Calu3 (cell line): ENCODE data around the gene C16orf86. TPM values are rescaled to one million over a fixed set of nuclear protein-coding genes. Genes with fewer than 3 reads are reported as not detected.

Experiments
- BruUV-seq: library from RNA; stranded (reverse); fragments of 400-500 nt; replicated peaks from 2 replicates; lab custom pipeline; 2021; lab: Mats Ljungman, UMichigan
- CTCF ChIA-PET: fragments of 300-600 bp; sonication (Branson Sonifier 250); formaldehyde crosslinking; loops from one replicate; lab custom pipeline; 2022; ENCODE audit warnings: antibody characterized with exemption; lab: Charles Lee
- DNase-seq: peaks from one replicate; pipeline ENCODE4 v3.0.0; 2022
- H3K27ac Mint-ChIP-seq: one replicate; pipeline ENCODE4 v1.8.0; 2022; ENCODE audit warnings: mixed read lengths; ENCODE audit not compliant: unreplicated experiment
- H3K27me3 Mint-ChIP-seq: one replicate; pipeline ENCODE4 v1.8.0; 2022; ENCODE audit warnings: mixed read lengths; ENCODE audit not compliant: unreplicated experiment
- H3K36me3 Mint-ChIP-seq: one replicate; pipeline ENCODE4 v1.8.0; 2022; ENCODE audit warnings: mild to moderate bottlenecking, moderate library complexity, mixed read lengths; ENCODE audit not compliant: insufficient read depth, unreplicated experiment
- H3K4me1 Mint-ChIP-seq: one replicate; pipeline ENCODE4 v1.8.0; 2022; ENCODE audit warnings: mild to moderate bottlenecking, low read depth, mixed read lengths; ENCODE audit not compliant: unreplicated experiment
- H3K4me3 Mint-ChIP-seq: one replicate; pipeline ENCODE4 v1.8.0; 2022; ENCODE audit warnings: mild to moderate bottlenecking, low read depth, moderate library complexity, mixed read lengths; ENCODE audit not compliant: unreplicated experiment
- H3K9me3 Mint-ChIP-seq: one replicate; pipeline ENCODE4 v1.8.0; 2022; ENCODE audit warnings: low read depth, mixed read lengths; ENCODE audit not compliant: unreplicated experiment
- intact Hi-C: fragments of 100-400 bp; cut with micrococcal nuclease; formaldehyde crosslinking; loops from one replicate; pipeline ENCODE4 v1.10.0; 2022; ENCODE audit not compliant: unreplicated experiment
- total RNA-seq: library from RNA; stranded (reverse); gene quantifications from 2 replicates; pipeline ENCODE4 v1.2.3, GENCODE V29; 2022
- TF ChIP-seq, protein P1 (sequence below): fragments of 200-600 bp; IDR thresholded peaks from one replicate; pipeline ENCODE4 v1.8.0; 2022; ENCODE audit warnings: antibody characterized with exemption; ENCODE audit not compliant: unreplicated experiment

Gene C16orf86
- total RNA-seq, 1 experiment from 2014 or later, result 0.68 TPM

DNA sequence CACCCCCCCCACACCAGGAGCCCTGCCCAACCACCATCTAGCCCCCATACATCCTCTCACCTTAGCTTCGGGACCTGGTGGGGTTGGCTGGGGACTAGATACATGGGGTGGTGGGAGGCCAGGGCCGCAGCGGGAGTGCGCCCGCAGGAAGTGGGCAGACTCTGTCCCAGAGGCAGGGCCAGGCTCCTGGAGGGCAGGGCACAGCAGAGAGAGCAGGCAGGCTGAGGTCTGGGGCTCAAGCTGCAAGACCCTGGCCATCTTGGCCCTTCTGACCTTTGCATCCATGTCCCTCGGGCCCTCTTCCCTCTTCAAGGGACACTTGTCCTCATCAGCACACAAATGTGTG, 2.8 kb upstream of the C16orf86 start:
- Mint-ChIP-seq H3K36me3 (peaks cover 75% of the 10 kb centered on the region), H3K9me3 (no peaks in the 10 kb centered on the region), H3K4me3 (no peak overlapping the region), H3K27ac (no peak overlapping the region), H3K27me3 (no peaks in the 10 kb centered on the region), H3K4me1 (no peaks in the 10 kb centered on the region)
- intact Hi-C loops, result no loop called here
- no peak for DNase-seq
- TF ChIP-seq, protein P1, sequence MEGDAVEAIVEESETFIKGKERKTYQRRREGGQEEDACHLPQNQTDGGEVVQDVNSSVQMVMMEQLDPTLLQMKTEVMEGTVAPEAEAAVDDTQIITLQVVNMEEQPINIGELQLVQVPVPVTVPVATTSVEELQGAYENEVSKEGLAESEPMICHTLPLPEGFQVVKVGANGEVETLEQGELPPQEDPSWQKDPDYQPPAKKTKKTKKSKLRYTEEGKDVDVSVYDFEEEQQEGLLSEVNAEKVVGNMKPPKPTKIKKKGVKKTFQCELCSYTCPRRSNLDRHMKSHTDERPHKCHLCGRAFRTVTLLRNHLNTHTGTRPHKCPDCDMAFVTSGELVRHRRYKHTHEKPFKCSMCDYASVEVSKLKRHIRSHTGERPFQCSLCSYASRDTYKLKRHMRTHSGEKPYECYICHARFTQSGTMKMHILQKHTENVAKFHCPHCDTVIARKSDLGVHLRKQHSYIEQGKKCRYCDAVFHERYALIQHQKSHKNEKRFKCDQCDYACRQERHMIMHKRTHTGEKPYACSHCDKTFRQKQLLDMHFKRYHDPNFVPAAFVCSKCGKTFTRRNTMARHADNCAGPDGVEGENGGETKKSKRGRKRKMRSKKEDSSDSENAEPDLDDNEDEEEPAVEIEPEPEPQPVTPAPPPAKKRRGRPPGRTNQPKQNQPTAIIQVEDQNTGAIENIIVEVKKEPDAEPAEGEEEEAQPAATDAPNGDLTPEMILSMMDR, result no peak
- CTCF ChIA-PET, result interaction anchor here (2.1 kb wide), 1 partner anchor 143 kb away, joined by 7 read pairs; no protein-coding TSS in a partner anchor
- no TSS peak for BruUV-seq

DNA sequence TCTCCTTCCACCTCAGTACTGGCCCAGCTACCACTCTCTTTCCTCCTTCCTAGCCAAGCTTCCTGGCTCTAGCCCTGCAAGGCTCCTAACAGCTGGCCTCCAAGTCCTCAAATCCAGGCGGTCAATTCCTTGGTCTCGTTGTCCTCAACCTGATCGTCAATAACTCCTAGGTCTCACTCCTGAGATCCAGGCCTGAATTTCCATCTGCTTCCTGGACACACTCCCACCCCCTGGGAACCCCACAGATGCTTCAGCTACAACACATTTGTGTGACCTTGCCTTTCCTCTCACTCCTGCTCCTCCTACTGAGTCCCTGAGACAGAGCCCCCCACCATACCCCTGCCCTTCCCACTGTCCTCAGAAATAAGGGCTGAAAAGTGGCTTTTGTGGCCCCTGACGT, 2.4 kb upstream of the C16orf86 start:
- Mint-ChIP-seq H3K4me3 (no peak overlapping the region), H3K27ac (no peak overlapping the region), H3K4me1 (no peaks in the 10 kb centered on the region), H3K27me3 (no peaks in the 10 kb centered on the region), H3K36me3 (peaks cover 74% of the 10 kb centered on the region), H3K9me3 (no peaks in the 10 kb centered on the region)
- no TSS peak for BruUV-seq
- TF ChIP-seq, protein P1, result no peak
- CTCF ChIA-PET, result interaction anchor here (2.1 kb wide), 1 partner anchor 143 kb away, joined by 7 read pairs; no protein-coding TSS in a partner anchor
- intact Hi-C loops, result no loop called here
- no peak for DNase-seq

DNA sequence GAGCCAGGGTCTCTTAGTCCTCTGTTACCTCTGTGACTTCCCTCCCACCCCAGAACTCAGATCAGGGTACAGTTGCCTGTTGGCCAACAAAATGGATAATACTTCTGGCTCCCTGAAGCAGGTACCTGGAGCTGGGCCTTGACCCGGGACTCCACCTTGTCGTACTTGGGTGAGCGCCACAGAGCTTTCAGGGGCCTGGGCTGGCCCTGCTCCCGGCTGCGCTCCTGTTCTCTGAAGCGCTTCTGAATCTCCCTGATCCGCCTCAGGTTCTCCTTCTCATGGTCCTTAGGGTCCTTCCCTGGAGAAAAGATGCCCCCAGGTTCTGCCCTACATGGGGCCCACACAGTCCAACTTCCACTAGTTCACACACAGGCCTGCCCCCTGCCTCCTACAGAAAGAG, 1.7 kb upstream of the C16orf86 start:
- no peak overlapping the region for H3K27ac Mint-ChIP-seq
- no peaks in the 10 kb centered on the region for H3K4me1 Mint-ChIP-seq
- H3K9me3 Mint-ChIP-seq, result no peaks in the 10 kb centered on the region
- peaks cover 67% of the 10 kb centered on the region for H3K36me3 Mint-ChIP-seq
- CTCF ChIA-PET, result interaction anchor here (0.9 to 2.1 kb wide), 2 partner anchors 142 to 144 kb away, joined by 3 to 7 read pairs; partner anchors contain the start of genes RANBP10 and TSNAXIP1
- DNase-seq, result no peak
- intact Hi-C loops, result loop anchor here (5.0 kb wide), 1 partner anchor 118 kb away; no protein-coding TSS in a partner anchor
- no peak overlapping the region for H3K4me3 Mint-ChIP-seq
- TF ChIP-seq, protein P1, result no peak
- H3K27me3 Mint-ChIP-seq, result no peaks in the 10 kb centered on the region
- no TSS peak for BruUV-seq

DNA sequence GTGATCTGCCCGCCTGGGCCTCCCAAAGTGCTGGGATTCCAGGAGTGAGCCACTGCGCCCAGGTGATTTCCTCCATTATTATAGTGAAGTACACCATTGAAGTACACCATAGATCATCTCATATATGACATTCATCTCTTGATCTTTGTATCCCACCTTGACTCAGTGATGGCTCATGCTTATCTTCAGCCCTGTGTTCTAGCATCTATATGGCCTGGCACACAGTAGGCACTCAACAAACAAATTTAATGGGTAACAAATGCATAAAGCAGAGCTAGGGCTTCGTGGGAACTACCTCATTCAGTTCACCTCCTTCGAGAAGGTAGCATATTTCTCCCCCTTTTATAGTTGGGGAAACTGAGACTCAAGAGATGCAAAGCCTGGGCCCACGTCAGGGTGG, 1.0 kb upstream of the C16orf86 start:
- intact Hi-C loops, result loop anchor here (5.0 kb wide), 1 partner anchor 118 kb away; no protein-coding TSS in a partner anchor
- Mint-ChIP-seq H3K4me3 (peak overlapping the region; percentile 88), H3K27me3 (no peaks in the 10 kb centered on the region), H3K4me1 (no peaks in the 10 kb centered on the region), H3K27ac (peak overlapping the region; percentile 1), H3K36me3 (peaks cover 60% of the 10 kb centered on the region), H3K9me3 (no peaks in the 10 kb centered on the region)
- TSS peak; percentile 32 for BruUV-seq
- no peak for DNase-seq
- CTCF ChIA-PET, result interaction anchor here (0.9 to 4.1 kb wide), 3 partner anchors 54 to 144 kb away, joined by 3 to 31 read pairs (median 4); partner anchors contain the start of genes GFOD2, RANBP10 and TSNAXIP1
- TF ChIP-seq, protein P1, result no peak
